Type B pancreatic cell (in vitro differentiated cells): ENCODE measurements around the gene MED29. TPM values are rescaled to one million over a fixed set of nuclear protein-coding genes. Genes with fewer than 3 reads are reported as not detected.

Source experiments
- DNase-seq: peaks from one replicate; pipeline ENCODE4 v3.0.0; 2021; ENCODE audit warnings: mixed read lengths; ENCODE audit not compliant: unreplicated experiment; ENCODE audit errors: extremely low spot score
- H3K27ac Mint-ChIP-seq: 2 replicates; pipeline ENCODE4 v1.8.0; 2021; ENCODE audit warnings: mild to moderate bottlenecking, mixed read lengths
- H3K27me3 Mint-ChIP-seq: 2 replicates; pipeline ENCODE4 v1.8.0; 2021; ENCODE audit warnings: mixed read lengths
- H3K36me3 Mint-ChIP-seq: 2 replicates; pipeline ENCODE4 v1.8.0; 2021; ENCODE audit warnings: mixed read lengths
- H3K4me1 Mint-ChIP-seq: one replicate; pipeline ENCODE4 v1.8.0; 2021; ENCODE audit warnings: mixed read lengths; ENCODE audit not compliant: unreplicated experiment
- H3K4me3 Mint-ChIP-seq: 2 replicates; pipeline ENCODE4 v1.8.0; 2021; ENCODE audit warnings: mild to moderate bottlenecking, mixed read lengths
- H3K9me3 Mint-ChIP-seq: 2 replicates; pipeline ENCODE4 v1.8.0; 2021; ENCODE audit warnings: mixed read lengths
- CTCF ChIP-seq: fragments of 200-600 bp; sonication (generic); conservative IDR thresholded peaks from 2 replicates; pipeline ENCODE4 v1.5.0; 2021; ENCODE audit warnings: antibody characterized with exemption, mild to moderate bottlenecking
- total RNA-seq: library from RNA; stranded (reverse); gene quantifications from 2 replicates; pipeline ENCODE4 v1.2.1, GENCODE V29; 2021; ENCODE audit warnings: low replicate concordance

Gene MED29
- total RNA-seq, 1 donor from 2014 or later = 40.8 TPM

GRCh38 chr19:39411832-39412099 lies 20.6 kb downstream of the MED29 start:
- peak overlapping the region; percentile 99 for H3K27ac Mint-ChIP-seq
- H3K4me3 Mint-ChIP-seq = peak overlapping the region; percentile 87
- TF ChIP-seq CTCF = peak; percentile 95
- DNase-seq = peak; percentile 87
- peaks cover 13% of the 10 kb centered on the region for H3K36me3 Mint-ChIP-seq
- H3K27me3 Mint-ChIP-seq = peaks cover 8% of the 10 kb centered on the region
- H3K9me3 Mint-ChIP-seq = no peaks in the 10 kb centered on the region
- peaks cover 29% of the 10 kb centered on the region for H3K4me1 Mint-ChIP-seq

- H3K36me3 Mint-ChIP-seq = peaks cover 13% of the 10 kb centered on the region
- peak within 1 kb of the TSS; percentile 98 for H3K4me3 Mint-ChIP-seq
- peak; percentile 97 for TF ChIP-seq CTCF
- DNase-seq = peak; percentile 99
- H3K9me3 Mint-ChIP-seq = no peaks in the 10 kb centered on the region
- peaks cover 29% of the 10 kb centered on the region for H3K4me1 Mint-ChIP-seq
- peak within 1 kb of the TSS; percentile 99 for H3K27ac Mint-ChIP-seq
- H3K27me3 Mint-ChIP-seq = peaks cover 8% of the 10 kb centered on the region
Measured at GRCh38 chr19:39412100-39412866, 21.1 kb downstream of the MED29 start, which contains the start of gene PLEKHG2. TSS of gene PLEKHG2 (plus strand) at chr19:39412669. CDS start at chr19:39414087, 1,418 bp downstream.

- Mint-ChIP-seq H3K4me1 (peaks cover 29% of the 10 kb centered on the region), H3K36me3 (peaks cover 13% of the 10 kb centered on the region), H3K27ac (peak overlapping the region; percentile 55), H3K9me3 (no peaks in the 10 kb centered on the region), H3K27me3 (peaks cover 8% of the 10 kb centered on the region), H3K4me3 (peak overlapping the region; percentile 87)
- peak; percentile 64 for TF ChIP-seq CTCF
- no peak for DNase-seq
Measured at GRCh38 chr19:39412867-39413271, 21.7 kb downstream of the MED29 start.

GRCh38 chr19:39413272-39413910 lies 22.2 kb downstream of the MED29 start:
- DNase-seq = no peak
- Mint-ChIP-seq H3K9me3 (no peaks in the 10 kb centered on the region), H3K4me1 (peaks cover 29% of the 10 kb centered on the region), H3K4me3 (peak overlapping the region; percentile 98), H3K27ac (peak overlapping the region; percentile 88), H3K36me3 (peaks cover 13% of the 10 kb centered on the region), H3K27me3 (peaks cover 8% of the 10 kb centered on the region)
- no peak for TF ChIP-seq CTCF

- peak; percentile 13 for TF ChIP-seq CTCF
- DNase-seq = no peak
- Mint-ChIP-seq H3K36me3 (peaks cover 8% of the 10 kb centered on the region), H3K27ac (peak overlapping the region; percentile 88), H3K9me3 (no peaks in the 10 kb centered on the region), H3K27me3 (peaks cover 8% of the 10 kb centered on the region), H3K4me3 (peak overlapping the region; percentile 98), H3K4me1 (peaks cover 23% of the 10 kb centered on the region)
Measured at GRCh38 chr19:39413911-39414608, 22.9 kb downstream of the MED29 start.
